Fibroblast of lung (primary cell): ENCODE data around the gene SLC15A5.

ENCODE experiments used
- EZH2 ChIP-seq: IDR thresholded peaks from 2 replicates; pipeline ENCODE4 v1.5.1; 2012; ENCODE audit warnings: low read length, control low read depth, mild to moderate bottlenecking; ENCODE audit errors: missing control alignments
- TF ChIP-seq, protein P1 (sequence below), 2 donors: IDR thresholded peaks in 1 of 2; conservative IDR thresholded peaks in 1 of 2; 1 replicate in 1 of 2; 2 replicates in 1 of 2; pipeline ENCODE4 v1.5.1; 2011 to 2012; ENCODE audit warnings: low read length in 2 of 2, control low read depth in 1 of 2, inconsistent platforms in 1 of 2, low read depth in 1 of 2, mild to moderate bottlenecking in 1 of 2

DNA sequence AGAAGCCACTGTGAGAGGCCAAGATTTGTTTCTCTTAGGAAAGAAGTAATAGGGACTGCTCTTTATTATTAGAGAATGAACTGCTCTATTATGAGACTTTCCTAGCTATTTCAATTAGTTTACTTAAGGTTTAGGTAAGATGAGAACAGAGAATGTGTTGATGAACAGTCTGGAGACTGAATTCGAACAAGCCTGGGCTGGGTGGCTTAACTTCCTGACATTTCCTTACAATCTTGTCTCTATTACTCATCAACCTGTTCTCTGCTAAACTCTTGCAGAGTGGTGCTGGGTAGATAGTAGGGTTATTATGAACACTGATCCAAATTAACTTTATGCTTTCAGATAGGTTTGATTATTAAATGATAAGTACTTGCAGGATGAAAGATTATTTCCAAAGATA is 31.2 kb downstream of the SLC15A5 start:
- TF ChIP-seq, protein P1, sequence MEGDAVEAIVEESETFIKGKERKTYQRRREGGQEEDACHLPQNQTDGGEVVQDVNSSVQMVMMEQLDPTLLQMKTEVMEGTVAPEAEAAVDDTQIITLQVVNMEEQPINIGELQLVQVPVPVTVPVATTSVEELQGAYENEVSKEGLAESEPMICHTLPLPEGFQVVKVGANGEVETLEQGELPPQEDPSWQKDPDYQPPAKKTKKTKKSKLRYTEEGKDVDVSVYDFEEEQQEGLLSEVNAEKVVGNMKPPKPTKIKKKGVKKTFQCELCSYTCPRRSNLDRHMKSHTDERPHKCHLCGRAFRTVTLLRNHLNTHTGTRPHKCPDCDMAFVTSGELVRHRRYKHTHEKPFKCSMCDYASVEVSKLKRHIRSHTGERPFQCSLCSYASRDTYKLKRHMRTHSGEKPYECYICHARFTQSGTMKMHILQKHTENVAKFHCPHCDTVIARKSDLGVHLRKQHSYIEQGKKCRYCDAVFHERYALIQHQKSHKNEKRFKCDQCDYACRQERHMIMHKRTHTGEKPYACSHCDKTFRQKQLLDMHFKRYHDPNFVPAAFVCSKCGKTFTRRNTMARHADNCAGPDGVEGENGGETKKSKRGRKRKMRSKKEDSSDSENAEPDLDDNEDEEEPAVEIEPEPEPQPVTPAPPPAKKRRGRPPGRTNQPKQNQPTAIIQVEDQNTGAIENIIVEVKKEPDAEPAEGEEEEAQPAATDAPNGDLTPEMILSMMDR (conservative IDR thresholded peaks at IDR 0.05 in 1 of 2, IDR thresholded peaks at IDR 0.05 in 1 of 2; ENCODE audit: low read depth in 1 of 2, low read length in 2 of 2): no peak
- no peak for TF ChIP-seq EZH2
